ENCODE results near the gene CDKL2. TPM values are rescaled to one million over a fixed set of nuclear protein-coding genes. Genes with fewer than 3 reads are reported as not detected.
"Not testable (repeated sequence)": the region's sequence is repeated elsewhere in the genome, so short reads cannot be mapped to it uniquely, and the experiment has no call there.

CDKL2 gene
- total and polyA plus RNA-seq, 5 donors: 0.43 to 1.5 (median 1.2) TPM

DNA sequence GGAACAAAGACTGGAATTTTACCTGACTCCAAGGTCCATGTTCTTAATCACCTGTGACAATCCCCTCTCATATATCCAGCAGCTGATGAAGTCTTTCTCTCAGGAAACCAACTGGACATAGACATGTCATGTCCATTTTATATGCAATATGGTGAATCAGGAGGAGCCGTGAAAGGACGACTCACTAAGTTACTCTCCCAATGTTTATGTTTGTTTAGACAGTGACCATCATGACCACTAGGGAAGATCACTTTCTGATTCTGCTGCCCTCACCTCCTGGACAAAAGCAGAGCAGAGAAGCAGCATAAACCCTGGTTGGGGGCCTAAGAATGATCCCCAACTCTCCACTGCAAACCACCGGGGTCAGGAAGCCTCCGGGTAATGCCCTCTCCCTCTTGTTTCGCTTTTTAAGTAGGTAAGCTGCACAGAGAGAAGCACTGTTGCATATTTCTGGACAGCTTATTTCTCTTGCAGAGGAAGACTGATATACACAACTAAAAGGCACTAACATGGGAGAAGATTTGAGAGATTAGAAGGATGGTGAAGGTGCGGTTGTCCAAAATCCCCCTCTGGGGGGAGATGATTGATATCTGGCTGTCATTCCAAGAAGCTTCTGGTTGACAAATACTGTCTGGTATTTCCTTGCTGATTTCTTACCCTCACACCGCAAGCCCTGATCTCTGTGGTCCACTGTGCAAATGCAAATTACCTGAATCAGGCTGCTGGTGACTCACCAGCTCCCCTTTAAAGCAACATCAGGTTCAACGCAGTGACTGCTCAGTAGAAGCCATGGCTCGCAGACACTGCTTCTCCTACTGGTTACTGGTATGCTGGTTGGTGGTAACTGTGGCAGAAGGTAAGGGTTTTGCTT, 74.8 kb downstream of the CDKL2 start, which contains the start of gene ODAPH:
TSS of gene ODAPH (plus strand) at position 773 of the 871 bp plus-strand sequence. CDS start at position 790, 17 bp downstream.
- no peak for DNase-seq
- Histone ChIP-seq H3K27ac (ENCODE audit: low read length) (no peak within 1 kb of the TSS), H3K27me3 (ENCODE audit: control insufficient read depth, insufficient read depth) (no peaks in the 10 kb centered on the region), H3K9me3 (ENCODE audit: control insufficient read depth, low read length) (no peaks in the 10 kb centered on the region), H3K4me3 (ENCODE audit: low read length) (no peak within 1 kb of the TSS), H3K4me1 (ENCODE audit: control insufficient read depth, insufficient read depth, low read length) (no peaks in the 10 kb centered on the region)
- ATAC-seq: no peak
- intact Hi-C loops (cut with DNase I): no loop called here
- 70% methylated on average over 9 of the region's 9 CpGs for WGBS

DNA sequence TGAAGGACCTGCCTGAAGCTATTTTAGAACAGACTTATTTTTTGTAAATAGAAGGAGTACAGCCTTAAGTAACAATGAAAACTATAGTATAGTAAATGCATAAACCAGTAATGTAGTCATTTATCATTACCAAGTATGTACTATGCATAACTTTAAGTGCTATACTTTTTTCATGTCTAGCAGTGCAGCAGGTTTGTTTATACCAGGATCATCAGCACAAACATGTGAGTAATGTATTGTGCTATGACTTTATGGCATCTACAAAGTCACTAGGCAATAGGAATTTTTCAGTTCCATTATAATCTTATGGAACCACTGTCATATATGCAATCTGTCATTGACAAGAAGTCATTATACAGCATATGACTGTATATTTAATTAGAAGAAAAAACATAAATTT, 77.9 kb downstream of the CDKL2 start:
- ATAC-seq: no peak
- intact Hi-C loops (cut with DNase I): no loop called here

DNA sequence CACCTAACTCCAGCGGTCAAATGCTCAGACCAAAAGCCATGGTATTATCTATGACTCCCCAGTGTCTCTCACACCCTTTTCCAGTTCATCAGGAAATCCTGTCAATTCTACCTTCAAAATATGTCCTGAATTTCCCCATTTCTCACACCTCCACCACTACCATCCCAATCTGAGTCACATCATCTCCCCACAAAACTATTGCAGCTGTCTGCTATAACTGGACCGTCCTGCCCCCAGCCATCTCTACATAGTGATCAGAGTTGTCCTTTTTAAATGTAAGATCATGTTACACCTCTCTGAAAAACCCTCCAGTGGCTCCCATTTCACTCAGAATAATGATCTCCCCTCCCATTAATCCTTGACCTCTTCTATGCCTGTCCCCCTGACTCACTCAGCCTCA, 81.3 kb downstream of the CDKL2 start:
- no peak for ATAC-seq
- H3K4me1 ChIP-seq (ENCODE audit: control insufficient read depth, insufficient read depth, low read length): no peaks in the 10 kb centered on the region
- intact Hi-C loops (cut with DNase I): no loop called here
- H3K27me3 ChIP-seq (ENCODE audit: control insufficient read depth, insufficient read depth): no peaks in the 10 kb centered on the region
- no peak overlapping the region for H3K27ac ChIP-seq (ENCODE audit: low read length)
- H3K4me3 ChIP-seq (ENCODE audit: low read length): no peak overlapping the region
- WGBS: 91% methylated on average over 2 of the region's 2 CpGs
- no peaks in the 10 kb centered on the region for H3K9me3 ChIP-seq (ENCODE audit: control insufficient read depth, low read length)
- no peak for DNase-seq

More for the DNA sequence above, 77.9 kb downstream of the CDKL2 start:
- no peaks in the 10 kb centered on the region for H3K9me3 ChIP-seq (ENCODE audit: control insufficient read depth, low read length)
- H3K27ac ChIP-seq (ENCODE audit: low read length): no peak overlapping the region
- H3K4me1 ChIP-seq (ENCODE audit: control insufficient read depth, insufficient read depth, low read length): no peaks in the 10 kb centered on the region
- H3K4me3 ChIP-seq (ENCODE audit: low read length): no peak overlapping the region
- DNase-seq: no peak
- no peaks in the 10 kb centered on the region for H3K27me3 ChIP-seq (ENCODE audit: control insufficient read depth, insufficient read depth)

DNA sequence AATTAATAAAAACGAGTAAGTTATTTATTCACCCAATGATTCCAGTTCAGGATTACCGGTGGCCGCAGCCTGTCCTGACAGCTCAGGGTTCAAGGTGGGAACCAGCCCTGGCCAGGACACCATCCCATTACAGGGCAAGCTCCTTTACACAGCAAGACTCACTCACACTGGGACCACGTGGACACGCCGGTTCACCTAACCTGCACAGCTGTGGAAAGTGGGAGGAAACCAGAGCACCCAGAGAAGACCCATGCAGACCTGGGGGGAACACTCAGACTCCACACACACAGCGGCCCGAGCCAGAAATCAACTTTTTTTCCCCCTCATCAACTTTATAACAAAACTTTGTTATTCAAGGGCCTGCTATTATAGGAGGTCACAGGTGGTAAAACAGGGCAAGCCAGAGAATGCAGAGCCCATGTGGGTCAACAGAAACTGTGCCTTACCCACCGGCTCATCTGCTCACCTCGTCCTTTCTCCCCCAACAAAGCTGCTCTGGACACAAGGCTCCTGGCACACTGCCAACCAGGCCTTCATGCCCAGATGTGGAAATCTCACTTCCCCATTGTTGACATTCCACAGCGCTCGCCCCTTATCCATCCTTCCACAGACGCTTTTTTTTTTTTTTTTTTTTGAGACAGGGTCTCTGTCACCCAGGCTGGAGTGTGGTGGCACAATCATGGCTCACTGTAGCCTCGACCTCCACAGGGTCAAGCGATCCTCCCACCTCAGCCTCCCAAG, 82.5 kb downstream of the CDKL2 start:
- no peak overlapping the region for H3K27ac ChIP-seq (ENCODE audit: low read length)
- no peaks in the 10 kb centered on the region for H3K9me3 ChIP-seq (ENCODE audit: control insufficient read depth, low read length)
- peak; percentile 56 to 83 (median 74) for DNase-seq
- no peaks in the 10 kb centered on the region for H3K27me3 ChIP-seq (ENCODE audit: control insufficient read depth, insufficient read depth)
- WGBS: 66% methylated on average over 15 of the region's 15 CpGs
- peak; percentile 38 to 51 for ATAC-seq
- intact Hi-C loops (cut with DNase I): no loop called here
- no peaks in the 10 kb centered on the region for H3K4me1 ChIP-seq (ENCODE audit: control insufficient read depth, insufficient read depth, low read length)
- H3K4me3 ChIP-seq (ENCODE audit: low read length): no peak overlapping the region

DNA sequence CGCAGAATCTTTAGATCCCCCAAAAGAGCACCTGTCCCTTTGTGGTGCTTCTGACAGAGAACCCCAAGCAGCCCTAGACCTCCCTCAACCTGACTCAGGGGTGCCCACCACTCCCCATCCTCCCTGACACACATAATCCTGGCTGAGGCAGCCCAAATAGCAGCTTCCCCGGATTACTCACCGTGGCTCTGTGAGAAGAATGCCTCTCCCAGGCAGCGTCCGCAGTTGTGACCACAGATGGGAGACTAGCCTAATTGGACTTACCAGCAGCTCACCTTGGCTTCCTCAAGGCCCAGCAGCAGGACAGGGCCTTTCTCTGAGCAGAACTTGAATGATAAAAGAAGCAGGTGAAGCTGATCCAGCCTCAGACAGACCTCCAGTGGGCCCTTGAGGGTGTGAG, 84.8 kb downstream of the CDKL2 start:
- intact Hi-C loops (cut with DNase I): no loop called here
- Histone ChIP-seq H3K4me3 (ENCODE audit: low read length) (no peak overlapping the region), H3K4me1 (ENCODE audit: control insufficient read depth, insufficient read depth, low read length) (no peaks in the 10 kb centered on the region), H3K27me3 (ENCODE audit: control insufficient read depth, insufficient read depth) (no peaks in the 10 kb centered on the region), H3K27ac (ENCODE audit: low read length) (no peak overlapping the region), H3K9me3 (ENCODE audit: control insufficient read depth, low read length) (no peaks in the 10 kb centered on the region)
- DNase-seq (no peak), ATAC-seq (no peak)
- 93% methylated on average over 5 of the region's 5 CpGs for WGBS

DNA sequence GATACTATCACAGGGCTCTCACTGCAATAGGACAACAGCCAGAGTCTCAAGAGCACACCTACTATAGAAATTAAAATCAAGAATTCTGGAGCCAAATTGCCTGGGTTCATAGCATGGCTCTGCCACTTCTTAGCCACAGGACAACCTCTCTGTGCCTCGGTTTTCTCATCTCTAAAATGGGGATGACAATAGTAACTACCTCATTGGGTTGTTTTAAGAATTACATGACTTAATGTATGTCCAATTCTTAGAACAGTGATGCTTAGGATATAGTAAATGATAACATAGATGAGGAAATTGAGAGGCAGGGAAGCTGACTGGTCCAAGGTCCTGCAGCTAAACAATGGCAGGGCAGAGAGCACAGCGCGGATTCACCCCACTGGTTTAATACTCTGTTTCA, 85.5 kb downstream of the CDKL2 start:
- no peak overlapping the region for H3K4me3 ChIP-seq (ENCODE audit: low read length)
- ATAC-seq (no peak), DNase-seq (no peak)
- H3K27ac ChIP-seq (ENCODE audit: low read length): no peak overlapping the region
- intact Hi-C loops (cut with DNase I): no loop called here
- 94% methylated on average over 3 of the region's 3 CpGs for WGBS
- no peaks in the 10 kb centered on the region for H3K9me3 ChIP-seq (ENCODE audit: control insufficient read depth, low read length)
- no peaks in the 10 kb centered on the region for H3K4me1 ChIP-seq (ENCODE audit: control insufficient read depth, insufficient read depth, low read length)
- H3K27me3 ChIP-seq (ENCODE audit: control insufficient read depth, insufficient read depth): no peaks in the 10 kb centered on the region

DNA sequence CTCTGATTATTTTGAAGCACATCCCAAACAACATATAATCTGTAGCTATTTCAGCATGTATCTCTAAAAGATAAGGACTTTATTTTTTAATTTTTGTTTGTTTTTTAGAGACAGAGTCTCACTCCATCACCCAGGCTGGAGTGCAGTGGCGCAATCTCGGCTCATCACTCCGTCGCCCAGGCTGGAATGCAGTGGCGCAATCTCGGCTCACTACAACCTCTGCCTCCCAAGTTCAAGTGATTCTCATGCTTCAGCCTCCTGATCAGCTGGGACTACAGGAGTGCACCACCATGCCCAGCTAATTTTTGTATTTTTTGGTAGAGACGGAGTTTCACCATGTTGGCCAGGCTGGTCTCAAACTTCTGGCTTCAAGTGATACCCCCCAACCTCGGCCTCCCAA, 86.1 kb downstream of the CDKL2 start:
- WGBS: 89% methylated on average over 8 of the region's 8 CpGs
- ATAC-seq; intact Hi-C loops (cut with DNase I); H3K4me3 ChIP-seq (ENCODE audit: low read length); H3K27ac ChIP-seq (ENCODE audit: low read length); H3K27me3 ChIP-seq (ENCODE audit: control insufficient read depth, insufficient read depth); H3K9me3 ChIP-seq (ENCODE audit: control insufficient read depth, low read length); H3K4me1 ChIP-seq (ENCODE audit: control insufficient read depth, insufficient read depth, low read length); DNase-seq: not testable (repeated sequence)

DNA sequence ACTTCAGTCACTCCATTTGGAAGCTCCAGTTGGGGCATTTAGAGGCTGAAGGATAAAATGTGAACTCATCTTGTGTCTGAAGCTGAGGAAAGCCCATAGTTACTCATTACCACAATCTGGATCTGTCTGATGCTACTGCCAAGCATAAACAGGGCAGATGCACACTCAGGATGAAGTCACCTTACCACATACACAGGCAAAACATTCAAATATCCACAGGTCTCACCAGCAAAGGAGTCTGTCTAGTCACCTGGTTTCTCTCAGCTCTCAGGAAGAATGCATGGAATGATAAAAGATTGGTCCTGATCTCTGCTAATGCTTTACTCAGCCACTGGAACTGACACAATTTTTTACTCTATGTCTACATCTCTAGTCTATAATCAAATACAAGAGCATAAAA, 87.5 kb downstream of the CDKL2 start:
- DNase-seq (no peak), ATAC-seq (no peak)
- intact Hi-C loops (cut with DNase I): no loop called here
- Histone ChIP-seq H3K27me3 (ENCODE audit: control insufficient read depth, insufficient read depth) (no peaks in the 10 kb centered on the region), H3K4me3 (ENCODE audit: low read length) (no peak overlapping the region), H3K27ac (ENCODE audit: low read length) (no peak overlapping the region), H3K9me3 (ENCODE audit: control insufficient read depth, low read length) (no peaks in the 10 kb centered on the region), H3K4me1 (ENCODE audit: control insufficient read depth, insufficient read depth, low read length) (no peaks in the 10 kb centered on the region)

DNA sequence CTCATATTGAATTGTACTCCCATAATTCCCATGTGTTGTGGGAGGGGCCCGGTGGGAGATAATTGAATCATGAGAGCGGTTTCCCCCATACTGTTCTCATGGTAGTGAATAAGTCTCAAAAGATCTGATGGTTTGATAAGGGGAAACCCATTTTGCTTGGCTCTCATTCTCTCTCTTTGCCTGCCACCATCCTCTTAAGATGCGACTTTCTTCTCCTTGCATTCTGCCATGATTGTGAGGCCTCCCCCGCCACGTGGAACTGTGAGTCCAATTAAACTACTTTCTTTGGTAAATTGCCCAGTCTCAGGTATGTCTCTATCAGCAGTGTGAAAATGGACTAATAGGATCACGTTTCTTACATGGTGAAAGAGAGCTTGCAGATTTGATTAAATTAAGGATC, 93.0 kb downstream of the CDKL2 start:
- intact Hi-C loops (cut with DNase I); ATAC-seq; H3K9me3 ChIP-seq (ENCODE audit: control insufficient read depth, low read length); DNase-seq; H3K4me1 ChIP-seq (ENCODE audit: control insufficient read depth, insufficient read depth, low read length); H3K27me3 ChIP-seq (ENCODE audit: control insufficient read depth, insufficient read depth); H3K27ac ChIP-seq (ENCODE audit: low read length); H3K4me3 ChIP-seq (ENCODE audit: low read length): not testable (repeated sequence)
- WGBS: 89% methylated on average over 6 of the region's 6 CpGs

DNA sequence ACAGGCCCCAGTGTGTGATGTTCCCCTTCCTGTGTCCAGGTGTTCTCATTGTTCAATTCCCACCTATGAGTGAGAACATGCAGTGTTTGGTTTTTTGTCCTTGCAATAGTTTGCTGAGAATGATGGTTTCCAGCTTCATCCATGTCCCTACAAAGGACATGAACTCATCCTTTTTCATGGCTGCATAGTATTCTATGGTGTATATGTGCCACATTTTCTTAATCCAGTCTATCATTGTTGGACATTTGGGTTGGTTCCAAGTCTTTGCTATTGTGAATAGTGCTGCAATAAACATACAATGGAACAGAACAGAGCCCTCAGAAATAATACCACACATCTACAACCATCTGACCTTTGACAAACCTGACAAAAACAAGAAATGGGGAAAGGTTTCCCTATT, 96.4 kb downstream of the CDKL2 start:
- intact Hi-C loops (cut with DNase I); H3K4me1 ChIP-seq (ENCODE audit: control insufficient read depth, insufficient read depth, low read length); DNase-seq; H3K27ac ChIP-seq (ENCODE audit: low read length); ATAC-seq; H3K4me3 ChIP-seq (ENCODE audit: low read length); H3K27me3 ChIP-seq (ENCODE audit: control insufficient read depth, insufficient read depth); H3K9me3 ChIP-seq (ENCODE audit: control insufficient read depth, low read length): not testable (repeated sequence)

DNA sequence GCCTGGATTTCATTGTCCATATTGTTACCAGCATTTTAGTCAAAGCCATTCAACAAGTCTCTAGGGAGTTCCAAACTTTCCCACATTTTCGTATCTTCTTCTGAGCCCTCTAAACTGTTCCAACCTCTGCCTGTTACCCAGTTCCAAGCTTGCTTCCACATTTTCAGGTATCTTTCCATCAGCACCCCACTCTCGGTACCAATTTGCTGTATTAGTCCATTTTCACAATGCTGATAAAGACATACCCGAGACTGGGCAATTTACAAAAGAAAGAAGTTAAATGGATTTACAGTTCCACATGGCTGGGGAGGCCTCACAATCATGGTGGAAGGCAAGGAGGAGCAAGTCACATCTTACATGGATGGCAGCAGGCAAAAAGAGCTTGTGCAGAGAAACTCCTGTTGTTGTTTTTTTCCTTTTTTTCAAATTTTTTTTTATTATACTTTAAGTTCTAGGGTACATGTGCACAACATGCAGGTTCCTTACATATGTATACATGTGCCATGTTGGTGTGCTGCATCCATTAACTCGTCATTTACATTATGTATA, 96.9 kb downstream of the CDKL2 start:
- ATAC-seq; intact Hi-C loops (cut with DNase I); DNase-seq; H3K9me3 ChIP-seq (ENCODE audit: control insufficient read depth, low read length); H3K27me3 ChIP-seq (ENCODE audit: control insufficient read depth, insufficient read depth); H3K27ac ChIP-seq (ENCODE audit: low read length); H3K4me3 ChIP-seq (ENCODE audit: low read length); H3K4me1 ChIP-seq (ENCODE audit: control insufficient read depth, insufficient read depth, low read length): not testable (repeated sequence)
- WGBS: 96% methylated on average over 4 of the region's 4 CpGs

Data from right cardiac atrium (tissue), 5 donors.